Right atrium auricular region (tissue), 2 donors: ENCODE data around the gene NOS1AP. TPM values are rescaled to one million over a fixed set of nuclear protein-coding genes. Genes with fewer than 3 reads are reported as not detected.

Experiments used
- DNase-seq: peaks from one replicate; pipeline ENCODE4 v3.0.0-alpha.2; 2019; ENCODE audit warnings: low spot score
- H3K27ac ChIP-seq, 2 donors: fragments of 200-600 bp; sonication (generic); 1 replicate in 1 of 2; 2 replicates in 1 of 2; pipeline ENCODE4 v1.5.1; 2016 to 2019
- H3K27me3 ChIP-seq, 2 donors: fragments of 200-600 bp; sonication (generic); one replicate each; pipeline versions ENCODE4 v1.5.1 to v1.6.0; 2017 to 2019
- H3K36me3 ChIP-seq: fragments of 200-600 bp; sonication (generic); one replicate; pipeline ENCODE4 v1.5.1; 2016
- H3K4me1 ChIP-seq, 2 donors: fragments of 200-600 bp; sonication (generic); one replicate each; pipeline versions ENCODE4 v1.5.1 to v1.6.0; 2017 to 2019
- H3K4me3 ChIP-seq, 2 donors: fragments of 200-600 bp; sonication (generic); 1 replicate in 1 of 2; 2 replicates in 1 of 2; pipeline ENCODE4 v1.5.1; 2017 to 2019; ENCODE audit warnings: mild to moderate bottlenecking in 1 of 2, moderate library complexity in 1 of 2
- H3K9me3 ChIP-seq, 2 donors: fragments of 200-600 bp; sonication (generic); one replicate each; pipeline ENCODE4 v1.5.1; 2019
- total RNA-seq, 2 donors: library from RNA; depleted of rRNA; stranded (reverse); fragments of >200 nt; gene quantifications; one replicate each; pipeline ENCODE4 v1.1.0, GENCODE V29; 2016
- TF ChIP-seq, protein P1 (sequence below), 2 donors: fragments of 200-600 bp; sonication (generic); IDR thresholded peaks; one replicate each; pipeline ENCODE4 v1.5.1; 2019; ENCODE audit warnings: antibody characterized with exemption in 2 of 2

Gene NOS1AP
- total RNA-seq, 2 donors from 2014 or later, result 2.2 to 2.4 TPM

DNA sequence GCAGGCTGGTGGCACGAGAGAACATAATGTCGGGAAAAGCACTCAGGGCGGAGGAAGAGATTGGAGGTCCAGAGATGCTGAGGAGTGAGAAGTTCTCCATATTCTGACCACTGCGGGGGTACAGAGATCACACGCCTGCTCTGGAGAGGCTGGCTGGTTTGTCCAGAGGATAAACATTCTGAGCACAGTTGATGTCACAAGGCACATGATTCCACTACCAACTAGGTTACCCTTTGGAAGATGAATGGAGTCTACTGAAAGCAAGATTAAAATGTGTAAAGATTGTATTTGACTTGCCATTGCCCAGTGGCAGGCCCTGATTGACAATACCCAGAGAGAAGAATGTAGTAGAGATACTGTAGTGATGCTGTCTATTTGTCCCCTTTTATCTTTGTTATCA lies 307.2 kb downstream of the NOS1AP start, which contains the start of gene SPATA46:
TSS of gene SPATA46 (minus strand) at position 164 of the 400 bp plus-strand sequence. CDS start at position 100, 64 bp downstream.
- DNase-seq, result no peak
- no peaks in the 10 kb centered on the region for H3K36me3 ChIP-seq
- TF ChIP-seq, protein P1, sequence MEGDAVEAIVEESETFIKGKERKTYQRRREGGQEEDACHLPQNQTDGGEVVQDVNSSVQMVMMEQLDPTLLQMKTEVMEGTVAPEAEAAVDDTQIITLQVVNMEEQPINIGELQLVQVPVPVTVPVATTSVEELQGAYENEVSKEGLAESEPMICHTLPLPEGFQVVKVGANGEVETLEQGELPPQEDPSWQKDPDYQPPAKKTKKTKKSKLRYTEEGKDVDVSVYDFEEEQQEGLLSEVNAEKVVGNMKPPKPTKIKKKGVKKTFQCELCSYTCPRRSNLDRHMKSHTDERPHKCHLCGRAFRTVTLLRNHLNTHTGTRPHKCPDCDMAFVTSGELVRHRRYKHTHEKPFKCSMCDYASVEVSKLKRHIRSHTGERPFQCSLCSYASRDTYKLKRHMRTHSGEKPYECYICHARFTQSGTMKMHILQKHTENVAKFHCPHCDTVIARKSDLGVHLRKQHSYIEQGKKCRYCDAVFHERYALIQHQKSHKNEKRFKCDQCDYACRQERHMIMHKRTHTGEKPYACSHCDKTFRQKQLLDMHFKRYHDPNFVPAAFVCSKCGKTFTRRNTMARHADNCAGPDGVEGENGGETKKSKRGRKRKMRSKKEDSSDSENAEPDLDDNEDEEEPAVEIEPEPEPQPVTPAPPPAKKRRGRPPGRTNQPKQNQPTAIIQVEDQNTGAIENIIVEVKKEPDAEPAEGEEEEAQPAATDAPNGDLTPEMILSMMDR (IDR thresholded peaks at IDR 0.05), result no peak
- no peaks in the 10 kb centered on the region for H3K9me3 ChIP-seq
- H3K27ac ChIP-seq, result no peak within 1 kb of the TSS
- no peaks in the 10 kb centered on the region for H3K27me3 ChIP-seq
- no peak within 1 kb of the TSS for H3K4me3 ChIP-seq
- H3K4me1 ChIP-seq, result no peaks in the 10 kb centered on the region

DNA sequence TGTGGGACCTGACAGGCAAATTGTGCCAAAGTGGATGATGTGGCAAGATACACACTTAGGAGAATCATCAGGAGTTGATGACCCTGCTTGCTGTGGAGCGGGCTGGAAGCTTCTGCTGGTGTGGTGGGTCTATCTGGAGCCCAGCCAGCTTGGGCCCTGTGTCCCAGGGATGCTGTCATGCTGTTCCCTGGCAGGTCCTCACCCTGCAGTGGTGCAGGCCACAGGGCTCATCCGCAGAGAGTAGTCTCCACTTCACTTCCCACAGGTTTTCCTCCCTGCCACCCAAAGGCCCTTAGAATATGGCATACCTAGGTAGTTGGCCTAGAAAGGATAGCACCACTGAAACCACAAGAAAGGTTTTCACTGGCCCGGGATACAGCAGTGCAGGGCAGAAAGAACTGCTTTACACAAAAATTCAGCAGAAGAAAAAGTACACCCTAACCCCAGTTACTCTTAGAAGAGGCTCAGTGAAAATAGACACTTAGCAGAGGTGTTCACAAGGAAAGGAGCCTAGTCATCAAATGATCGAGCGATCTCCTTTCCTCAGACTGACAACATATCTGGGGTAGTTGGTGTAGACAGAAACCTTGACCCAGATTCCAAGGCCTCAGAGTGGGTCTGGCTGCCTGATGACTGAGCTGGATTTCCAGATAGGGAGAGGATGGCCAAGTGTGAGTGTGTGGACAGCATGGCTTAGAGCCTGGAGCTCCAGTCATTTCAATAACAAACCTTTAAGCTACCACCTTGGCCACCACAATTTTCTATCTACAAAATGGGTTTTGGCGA lies 310.8 kb downstream of the NOS1AP start:
- DNase-seq, result no peak
- Histone ChIP-seq H3K9me3 (no peaks in the 10 kb centered on the region), H3K27me3 (no peaks in the 10 kb centered on the region), H3K36me3 (no peaks in the 10 kb centered on the region), H3K4me1 (no peaks in the 10 kb centered on the region), H3K27ac (no peak overlapping the region), H3K4me3 (no peak overlapping the region)
- TF ChIP-seq, protein P1 (IDR thresholded peaks at IDR 0.05), result no peak

DNA sequence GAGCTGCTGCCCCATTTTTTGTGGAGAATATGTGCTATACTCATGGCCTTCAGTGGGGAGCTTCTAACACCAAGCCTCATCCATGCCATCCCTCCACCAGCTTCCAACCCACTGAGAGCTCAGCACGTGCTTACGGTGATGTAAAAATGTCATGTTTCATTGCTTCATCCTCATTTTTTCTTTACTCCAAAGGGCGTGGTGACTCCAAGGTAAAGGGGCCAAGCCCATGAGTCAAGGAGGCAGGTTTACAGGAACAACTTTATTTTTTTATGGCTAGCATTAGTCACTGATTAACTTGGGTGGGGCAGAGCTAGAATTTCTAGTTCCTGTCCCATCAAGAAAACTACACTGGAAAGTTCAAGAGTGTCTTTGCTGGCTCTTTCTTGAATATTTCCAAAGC lies 311.9 kb downstream of the NOS1AP start, which contains the start of gene C1orf226:
TSS of gene C1orf226 (plus strand) at position 346 of the 400 bp plus-strand sequence. CDS start 174 bp downstream, outside the sequence.
- Histone ChIP-seq H3K4me1 (no peaks in the 10 kb centered on the region), H3K4me3 (no peak within 1 kb of the TSS), H3K9me3 (no peaks in the 10 kb centered on the region), H3K27me3 (no peaks in the 10 kb centered on the region), H3K27ac (no peak within 1 kb of the TSS), H3K36me3 (no peaks in the 10 kb centered on the region)
- DNase-seq, result no peak
- TF ChIP-seq, protein P1 (IDR thresholded peaks at IDR 0.05), result no peak

DNA sequence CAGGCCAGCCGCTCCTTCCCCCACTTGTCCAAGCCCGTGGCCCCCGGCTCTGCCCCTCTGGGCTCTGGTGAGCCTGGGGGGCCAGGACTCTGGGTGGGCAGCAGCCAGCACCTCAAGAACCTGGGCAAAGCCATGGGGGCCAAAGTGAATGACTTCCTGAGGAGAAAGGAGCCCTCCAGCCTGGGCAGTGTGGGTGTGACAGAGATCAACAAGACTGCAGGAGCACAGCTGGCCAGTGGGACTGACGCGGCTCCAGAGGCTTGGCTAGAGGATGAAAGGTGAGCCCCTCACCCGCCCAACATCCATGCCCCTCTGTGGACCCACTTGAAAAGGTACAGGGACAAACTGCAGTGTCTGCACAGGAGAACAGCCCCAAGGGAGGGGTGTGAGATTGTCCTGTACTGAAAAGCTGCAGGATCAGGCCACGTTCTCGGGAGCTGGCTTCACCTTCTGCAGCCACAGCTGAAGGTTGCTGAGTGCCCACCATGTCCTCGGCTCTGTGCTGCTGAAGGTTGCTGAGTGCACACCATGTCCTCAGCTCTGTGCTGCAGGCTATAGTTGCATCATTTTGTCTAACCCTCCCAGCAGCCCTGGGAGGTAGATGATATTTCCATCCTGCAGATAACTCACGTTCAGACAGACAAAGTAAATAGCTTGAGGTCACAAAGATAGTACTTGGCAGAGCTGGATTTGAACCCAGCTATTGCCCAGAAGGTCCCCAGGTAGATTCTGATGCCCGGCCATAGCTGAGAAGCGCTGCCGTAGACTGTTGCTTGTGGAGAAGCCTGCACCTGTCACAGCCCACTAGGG lies 312.7 kb downstream of the NOS1AP start:
- no peak for DNase-seq
- H3K4me3 ChIP-seq, result no peak overlapping the region
- H3K4me1 ChIP-seq, result no peaks in the 10 kb centered on the region
- TF ChIP-seq, protein P1 (IDR thresholded peaks at IDR 0.05), result no peak
- no peaks in the 10 kb centered on the region for H3K9me3 ChIP-seq
- no peaks in the 10 kb centered on the region for H3K36me3 ChIP-seq
- no peaks in the 10 kb centered on the region for H3K27me3 ChIP-seq
- H3K27ac ChIP-seq, result no peak overlapping the region

DNA sequence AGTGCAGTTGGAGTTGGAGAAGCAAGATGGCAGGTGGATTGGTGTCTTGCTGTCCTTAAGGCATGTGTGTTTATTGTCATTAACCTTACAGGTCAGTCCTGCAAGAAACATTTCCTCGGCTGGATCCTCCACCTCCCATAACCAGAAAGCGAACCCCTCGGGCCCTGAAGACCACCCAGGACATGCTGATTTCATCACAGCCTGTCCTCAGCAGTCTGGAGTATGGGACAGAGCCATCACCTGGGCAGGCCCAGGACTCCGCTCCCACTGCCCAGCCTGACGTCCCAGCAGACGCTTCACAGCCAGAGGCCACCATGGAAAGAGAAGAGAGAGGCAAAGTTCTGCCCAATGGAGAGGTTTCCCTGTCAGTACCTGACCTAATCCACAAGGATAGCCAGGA lies 313.6 kb downstream of the NOS1AP start:
- no peak overlapping the region for H3K4me3 ChIP-seq
- no peaks in the 10 kb centered on the region for H3K9me3 ChIP-seq
- H3K4me1 ChIP-seq, result no peaks in the 10 kb centered on the region
- H3K27ac ChIP-seq, result no peak overlapping the region
- H3K36me3 ChIP-seq, result no peaks in the 10 kb centered on the region
- TF ChIP-seq, protein P1 (IDR thresholded peaks at IDR 0.05), result no peak
- H3K27me3 ChIP-seq, result no peaks in the 10 kb centered on the region
- no peak for DNase-seq
